Measurements from ENCODE around the gene FAR2. TPM values are rescaled to one million over a fixed set of nuclear protein-coding genes. Genes with fewer than 3 reads are reported as not detected.

The FAR2 gene
- total and polyA plus RNA-seq, 2 of the 13 experiments (the other 11 are each of a cell fraction or from before 2014, with no cell fraction given), result not detected

GRCh38 chr12:29380536-29381523, 231.8 kb downstream of the FAR2 start, which contains the start of gene ERGIC2 (continued):
- TF ChIP-seq ZNF616 (CRISPR knock-in tag; IDR thresholded peaks at IDR 0.05; ENCODE audit: low read depth) (0 out of 2 replicates have a peak, but pooled peaks have one; percentile 16), KIAA2018 (CRISPR knock-in tag; IDR thresholded peaks at IDR 0.05; ENCODE audit: borderline replicate concordance) (no peak), GATA4 (IDR thresholded peaks at IDR 0.05; ENCODE audit: borderline replicate concordance, low read depth) (no peak), GABPB1 (CRISPR knock-in tag; IDR thresholded peaks at IDR 0.05) (peak; percentile 15), GFI1 (CRISPR knock-in tag; IDR thresholded peaks at IDR 0.05; ENCODE audit: borderline replicate concordance) (peak; percentile 42; the same call in 1 of the 2 replicates), HIVEP1 (CRISPR knock-in tag; IDR thresholded peaks at IDR 0.05) (0 out of 2 replicates have a peak, but pooled peaks have one; percentile 40), SIN3B (IDR thresholded peaks at IDR 0.05; ENCODE audit: low read length) (peak; percentile 96), ZNF468 (CRISPR knock-in tag; IDR thresholded peaks at IDR 0.05) (no peak), POLR2AphosphoS5 (IDR thresholded peaks at IDR 0.05; ENCODE audit: low read depth, low read length) (peak; percentile 74), TEAD3 (CRISPR knock-in tag; optimal IDR thresholded peaks at IDR 0.05; ENCODE audit: borderline replicate concordance) (peak; percentile 61), GMEB1 (CRISPR knock-in tag; IDR thresholded peaks at IDR 0.05; ENCODE audit: borderline replicate concordance) (peak; percentile 47; the same call in 1 of the 2 replicates), FOXK2 (IDR thresholded peaks at IDR 0.05) (peak; percentile 24; the same call in 1 of the 2 replicates), ZNF557 (CRISPR knock-in tag; IDR thresholded peaks at IDR 0.05) (no peak), THAP11 (CRISPR knock-in tag; IDR thresholded peaks at IDR 0.05) (peak; percentile 90), HOMEZ (CRISPR knock-in tag; IDR thresholded peaks at IDR 0.05; ENCODE audit: low read depth) (peak; percentile 90; the same call in 1 of the 2 replicates), KAT7 (CRISPR knock-in tag; IDR thresholded peaks at IDR 0.05; ENCODE audit: borderline replicate concordance) (peak; percentile 29; the same call in 1 of the 2 replicates), ZNF747 (CRISPR knock-in tag; IDR thresholded peaks at IDR 0.05; ENCODE audit: borderline replicate concordance) (0 out of 2 replicates have a peak, but pooled peaks have one; percentile 73)
